SJSA1 (cell line): Measurements from ENCODE around the gene BAZ1B. TPM values are rescaled to one million over a fixed set of nuclear protein-coding genes. Genes with fewer than 3 reads are reported as not detected.
A peak's percentile ranks its signal among the peaks of the same experiment; 100 is the strongest.
"Not testable (repeated sequence)": the region's sequence is repeated elsewhere in the genome, so short reads cannot be mapped to it uniquely, and the experiment has no call there.

Experiments
- DNase-seq, 2 experiments: peaks; one replicate each; pipeline ENCODE4 v3.0.0-alpha.2; 2015 to 2020; ENCODE audit warnings: low spot score in 2 of 2, low read depth in 1 of 2
- H3K27ac ChIP-seq: fragments of 250-450 bp; sonication (Bioruptor Pico); 2 replicates; pipeline ENCODE4 v1.5.1; 2020; ENCODE audit warnings: mild to moderate bottlenecking, moderate library complexity
- H3K27me3 ChIP-seq: fragments of 250-450 bp; sonication (Bioruptor Pico); replicated peaks from 2 replicates; pipeline ENCODE4 v1.5.1; 2020; ENCODE audit warnings: mild to moderate bottlenecking, moderate library complexity
- H3K36me3 ChIP-seq: fragments of 250-450 bp; sonication (Bioruptor Pico); 2 replicates; pipeline ENCODE4 v1.5.1; 2020; ENCODE audit warnings: mild to moderate bottlenecking
- H3K4me1 ChIP-seq: fragments of 250-450 bp; sonication (Bioruptor Pico); replicated peaks from 2 replicates; pipeline ENCODE4 v1.6.1; 2021; ENCODE audit warnings: mild to moderate bottlenecking
- H3K4me3 ChIP-seq: fragments of 250-450 bp; sonication (Bioruptor Pico); 2 replicates; pipeline ENCODE4 v1.5.1; 2020; ENCODE audit warnings: mild to moderate bottlenecking
- H3K9me3 ChIP-seq: fragments of 250-450 bp; sonication (Bioruptor Pico); replicated peaks from 2 replicates; pipeline ENCODE4 v1.5.1; 2020; ENCODE audit warnings: mild to moderate bottlenecking
- total RNA-seq: library from RNA; depleted of rRNA; stranded (reverse); fragments of >200 nt; shearing (Covaris generic); gene quantifications from 2 replicates; pipeline ENCODE4 v1.2.3, GENCODE V29; 2014; rRNA removed

BAZ1B gene
- total RNA-seq, 1 experiment from 2014 or later: 86.5 TPM

- H3K9me3 ChIP-seq, H3K36me3 ChIP-seq, H3K27me3 ChIP-seq, H3K4me1 ChIP-seq, H3K4me3 ChIP-seq, H3K27ac ChIP-seq: not testable (repeated sequence)
- DNase-seq: peak; percentile 68 to 77
These were observed 122.7 kb downstream of the BAZ1B start for GRCh38 chr7:73399185-73400050.

DNA sequence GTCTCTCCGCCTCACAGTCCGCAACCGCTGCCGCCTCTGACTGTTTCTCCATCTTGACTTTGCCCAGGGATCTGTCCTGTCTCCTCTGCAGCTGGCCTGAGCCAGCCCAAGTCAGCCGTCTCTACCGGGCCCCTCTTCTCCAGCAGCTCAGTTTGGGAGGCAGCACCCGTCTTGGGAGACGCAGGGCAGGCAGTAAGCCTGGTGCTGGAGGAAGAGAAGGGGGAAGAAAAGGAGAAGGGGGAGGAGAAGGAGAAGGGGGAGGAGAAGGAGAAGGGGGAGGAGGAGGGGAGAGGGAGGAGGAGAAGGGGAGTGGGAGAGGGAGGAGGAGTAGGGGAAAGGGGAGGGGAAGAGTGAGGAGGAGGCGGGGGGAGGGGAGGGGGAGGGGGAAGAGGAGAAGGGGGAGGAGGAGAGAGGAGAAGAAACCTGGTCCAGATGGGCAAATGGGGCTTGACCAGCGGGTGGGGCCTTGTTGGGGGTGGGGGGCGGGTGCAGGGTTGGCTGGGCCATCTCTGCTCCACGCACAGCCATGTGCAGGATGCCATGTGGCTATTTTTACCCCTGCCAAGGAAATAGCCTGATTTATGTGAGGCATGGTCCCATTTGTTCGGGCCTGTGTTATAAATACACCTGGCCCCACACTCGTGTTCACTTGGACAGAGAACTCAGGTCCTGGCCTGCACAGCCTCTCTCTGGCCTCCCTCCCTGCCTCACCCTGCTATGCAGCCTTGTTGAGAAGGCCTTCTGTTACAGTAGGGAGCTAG, 124.4 kb downstream of the BAZ1B start:
- no peaks in the 10 kb centered on the region for H3K36me3 ChIP-seq
- no peaks in the 10 kb centered on the region for H3K4me1 ChIP-seq
- H3K27me3 ChIP-seq: no peaks in the 10 kb centered on the region
- no peak overlapping the region for H3K27ac ChIP-seq
- H3K4me3 ChIP-seq: no peak overlapping the region
- DNase-seq: no peak
- no peaks in the 10 kb centered on the region for H3K9me3 ChIP-seq

GRCh38 chr7:73395538-73396503, 126.3 kb downstream of the BAZ1B start:
- no peaks in the 10 kb centered on the region for H3K36me3 ChIP-seq
- no peaks in the 10 kb centered on the region for H3K4me1 ChIP-seq
- H3K27ac ChIP-seq: no peak overlapping the region
- no peaks in the 10 kb centered on the region for H3K9me3 ChIP-seq
- DNase-seq: no peak
- no peaks in the 10 kb centered on the region for H3K27me3 ChIP-seq
- H3K4me3 ChIP-seq: no peak overlapping the region

- H3K36me3 ChIP-seq: no peaks in the 10 kb centered on the region
- H3K4me1 ChIP-seq: no peaks in the 10 kb centered on the region
- no peak overlapping the region for H3K4me3 ChIP-seq
- no peak overlapping the region for H3K27ac ChIP-seq
- H3K27me3 ChIP-seq: no peaks in the 10 kb centered on the region
- no peak for DNase-seq
- H3K9me3 ChIP-seq: no peaks in the 10 kb centered on the region
These were observed 127.7 kb downstream of the BAZ1B start for GRCh38 chr7:73394422-73394821.

GRCh38 chr7:73391396-73391795, 130.7 kb downstream of the BAZ1B start:
- Histone ChIP-seq H3K36me3 (no peaks in the 10 kb centered on the region), H3K4me3 (no peak overlapping the region), H3K27ac (no peak overlapping the region), H3K9me3 (peaks cover 6% of the 10 kb centered on the region; the same call in 1 of the 2 replicates), H3K4me1 (no peaks in the 10 kb centered on the region), H3K27me3 (no peaks in the 10 kb centered on the region)
- DNase-seq: no peak

Other genes starting within 250 kb of the BAZ1B start
- 46.3 and 64.0 TPM in 2 replicates for gene NSUN5, start 213.5 kb downstream of the BAZ1B start, total RNA-seq
- gene TRIM50, start 194.2 kb downstream of the BAZ1B start, total RNA-seq: not detected in 2 replicates
- gene FKBP6, start 194.1 kb downstream of the BAZ1B start, total RNA-seq: not detected in 2 replicates
- 3.5 and 10.5 TPM in 2 replicates for gene FZD9, start 88.5 kb downstream of the BAZ1B start, total RNA-seq
- gene BCL7B, start 35.4 kb upstream of the BAZ1B start, total RNA-seq: 20.5 and 75.2 TPM in 2 replicates
- 63.8 and 67.2 TPM in 2 replicates for gene TBL2, start 56.3 kb upstream of the BAZ1B start, total RNA-seq
- gene MLXIPL, start 102.2 kb upstream of the BAZ1B start, total RNA-seq: not detected in 2 replicates
- 1.0 and 1.8 TPM in 2 replicates for gene VPS37D, start 145.5 kb upstream of the BAZ1B start, total RNA-seq
- 1.3 TPM in 2 replicates for gene DNAJC30, start 161.2 kb upstream of the BAZ1B start, total RNA-seq
- 42.2 and 45.5 TPM in 2 replicates for gene BUD23, start 161.3 kb upstream of the BAZ1B start, total RNA-seq
- 8.8 and 10.1 TPM in 2 replicates for gene STX1A, start 197.4 kb upstream of the BAZ1B start, total RNA-seq
- 23.6 and 25.8 TPM in 2 replicates for gene ABHD11, start 216.5 kb upstream of the BAZ1B start, total RNA-seq
- gene CLDN3, start 248.0 kb upstream of the BAZ1B start, total RNA-seq: not detected in 2 replicates